Activated CD8-positive, alpha-beta T cell treated with anti-CD3 and anti-CD28 coated beads for 36 hours (primary cell): ENCODE results near the gene KIAA0513. TPM values are rescaled to one million over a fixed set of nuclear protein-coding genes. Genes with fewer than 3 reads are reported as not detected.
A peak's percentile ranks its signal among the peaks of the same experiment; 100 is the strongest.

ENCODE experiments used
- ATAC-seq: fragments of 200-7000 bp; cut with Tn5 transposase; one replicate; pipeline ENCODE4 v1.10.0; 2021; ENCODE audit warnings: mild to moderate bottlenecking, moderate library complexity
- CTCF ChIA-PET: fragments of 350-600 bp; sonication (Branson Sonifier 250); formaldehyde crosslinking; loops from one replicate; lab custom pipeline; 2021; ENCODE audit warnings: antibody characterized with exemption; lab: Charles Lee
- POLR2A ChIA-PET: fragments of 350-600 bp; sonication (Branson Sonifier 250); formaldehyde crosslinking; loops from one replicate; lab custom pipeline; 2021; ENCODE audit warnings: antibody characterized with exemption; lab: Charles Lee
- DNase-seq: peaks from one replicate; pipeline ENCODE4 v3.0.0-alpha.2; 2020
- H3K27ac Mint-ChIP-seq: one replicate; pipeline ENCODE4 v1.8.0; 2021; ENCODE audit warnings: mild to moderate bottlenecking, mixed read lengths
- H3K27me3 Mint-ChIP-seq: one replicate; pipeline ENCODE4 v1.8.0; 2021; ENCODE audit warnings: mixed read lengths
- H3K36me3 Mint-ChIP-seq: one replicate; pipeline ENCODE4 v1.8.0; 2021; ENCODE audit warnings: low read depth, mixed read lengths
- H3K4me1 Mint-ChIP-seq: one replicate; pipeline ENCODE4 v1.8.0; 2021; ENCODE audit warnings: low read depth, mixed read lengths
- H3K4me3 Mint-ChIP-seq: one replicate; pipeline ENCODE4 v1.8.0; 2021; ENCODE audit warnings: mild to moderate bottlenecking, moderate library complexity, mixed read lengths
- H3K9me3 Mint-ChIP-seq: one replicate; pipeline ENCODE4 v1.8.0; 2021; ENCODE audit warnings: mixed read lengths
- CTCF ChIP-seq: fragments of 200-600 bp; IDR thresholded peaks from one replicate; pipeline ENCODE4 v1.8.0; 2022; ENCODE audit warnings: antibody characterized with exemption, mild to moderate bottlenecking
- intact Hi-C: fragments of 100-400 bp; cut with micrococcal nuclease; formaldehyde crosslinking; loops from one replicate; pipeline ENCODE4 v1.10.0; 2022
- total RNA-seq, 2 experiments: library from RNA; stranded (reverse); gene quantifications; one replicate each; pipeline ENCODE4 v1.2.3, GENCODE V29; 2021

KIAA0513 gene
- total RNA-seq, 2 experiments from 2014 or later: 3.9 to 5.3 TPM

- Mint-ChIP-seq H3K36me3 (peaks cover 44% of the 10 kb centered on the region), H3K4me1 (peaks cover 9% of the 10 kb centered on the region), H3K4me3 (no peak overlapping the region), H3K9me3 (no peaks in the 10 kb centered on the region), H3K27ac (no peak overlapping the region), H3K27me3 (no peaks in the 10 kb centered on the region)
- intact Hi-C loops: no loop called here
- TF ChIP-seq CTCF: no peak
- ChIA-PET CTCF (interaction anchor here (1.0 to 1.7 kb wide), 2 partner anchors 19 to 39 kb away, joined by 3 to 10 read pairs; no protein-coding TSS in a partner anchor), POLR2A (no interaction called here)
- DNase-seq: no peak
- no peak for ATAC-seq
Measured at GRCh38 chr16:84990782-84991181, 36.8 kb upstream of the KIAA0513 start.

GRCh38 chr16:84992717-84993075, 34.9 kb upstream of the KIAA0513 start:
- POLR2A ChIA-PET: no interaction called here
- peaks cover 32% of the 10 kb centered on the region for H3K36me3 Mint-ChIP-seq
- CTCF ChIA-PET: interaction anchor here (0.7 to 1.9 kb wide), 2 partner anchors 22 to 68 kb away, joined by 3 to 4 read pairs; no protein-coding TSS in a partner anchor
- TF ChIP-seq CTCF: no peak
- H3K27me3 Mint-ChIP-seq: no peaks in the 10 kb centered on the region
- DNase-seq (no peak), ATAC-seq (no peak)
- H3K4me1 Mint-ChIP-seq: peaks cover 8% of the 10 kb centered on the region
- no peak overlapping the region for H3K4me3 Mint-ChIP-seq
- intact Hi-C loops: no loop called here
- H3K9me3 Mint-ChIP-seq: no peaks in the 10 kb centered on the region
- no peak overlapping the region for H3K27ac Mint-ChIP-seq

- no peaks in the 10 kb centered on the region for H3K27me3 Mint-ChIP-seq
- no peaks in the 10 kb centered on the region for H3K9me3 Mint-ChIP-seq
- no peak overlapping the region for H3K27ac Mint-ChIP-seq
- POLR2A ChIA-PET: interaction anchor here (1.8 kb wide), 1 partner anchor 17 kb away, joined by 4 read pairs; the partner anchor contains the start of gene ZDHHC7
- H3K36me3 Mint-ChIP-seq: peaks cover 30% of the 10 kb centered on the region
- CTCF ChIA-PET: interaction anchor here (0.8 to 2.0 kb wide), 3 partner anchors 23 to 41 kb away, joined by 3 to 12 read pairs (median 6); no protein-coding TSS in a partner anchor
- no peak overlapping the region for H3K4me3 Mint-ChIP-seq
- DNase-seq (no peak), ATAC-seq (no peak)
- intact Hi-C loops: no loop called here
- peaks cover 10% of the 10 kb centered on the region for H3K4me1 Mint-ChIP-seq
- no peak for TF ChIP-seq CTCF
Measured at GRCh38 chr16:84993926-84994325, 33.7 kb upstream of the KIAA0513 start.

- POLR2A ChIA-PET: no interaction called here
- DNase-seq (peak; percentile 8), ATAC-seq (no peak)
- Mint-ChIP-seq H3K4me3 (no peak overlapping the region), H3K27ac (peak overlapping the region; percentile 28), H3K4me1 (peaks cover 14% of the 10 kb centered on the region), H3K9me3 (no peaks in the 10 kb centered on the region), H3K36me3 (peaks cover 24% of the 10 kb centered on the region), H3K27me3 (no peaks in the 10 kb centered on the region)
- TF ChIP-seq CTCF: no peak
- intact Hi-C loops: no loop called here
- CTCF ChIA-PET: interaction anchor here (1.0 to 2.0 kb wide), 3 partner anchors 25 to 43 kb away, joined by 3 to 12 read pairs (median 6); no protein-coding TSS in a partner anchor
Measured at GRCh38 chr16:84995663-84996062, 31.9 kb upstream of the KIAA0513 start.

GRCh38 chr16:84996365-84996764, 31.2 kb upstream of the KIAA0513 start:
- intact Hi-C loops: no loop called here
- ATAC-seq: no peak
- Mint-ChIP-seq H3K36me3 (peaks cover 20% of the 10 kb centered on the region), H3K4me1 (peaks cover 14% of the 10 kb centered on the region), H3K9me3 (no peaks in the 10 kb centered on the region), H3K27me3 (no peaks in the 10 kb centered on the region), H3K27ac (no peak overlapping the region), H3K4me3 (no peak overlapping the region)
- no peak for DNase-seq
- TF ChIP-seq CTCF: no peak
- ChIA-PET POLR2A (interaction anchor here (1.0 kb wide), 1 partner anchor 14 kb away, joined by 4 read pairs; no protein-coding TSS in a partner anchor), CTCF (interaction anchor here (1.0 kb wide), 1 partner anchor 28 kb away, joined by 3 read pairs; no protein-coding TSS in a partner anchor)
